HG03432 (cell line): ENCODE measurements around the gene TMEM220.
A peak's percentile ranks its signal among the peaks of the same experiment; 100 is the strongest.

Source experiments
- ATAC-seq: cut with Tn5 transposase; IDR thresholded peaks from one replicate; pipeline ENCODE4 v1.9.1; 2021; ENCODE audit warnings: mild to moderate bottlenecking, moderate library complexity; ENCODE audit not compliant: unreplicated experiment

The TMEM220 gene

DNA sequence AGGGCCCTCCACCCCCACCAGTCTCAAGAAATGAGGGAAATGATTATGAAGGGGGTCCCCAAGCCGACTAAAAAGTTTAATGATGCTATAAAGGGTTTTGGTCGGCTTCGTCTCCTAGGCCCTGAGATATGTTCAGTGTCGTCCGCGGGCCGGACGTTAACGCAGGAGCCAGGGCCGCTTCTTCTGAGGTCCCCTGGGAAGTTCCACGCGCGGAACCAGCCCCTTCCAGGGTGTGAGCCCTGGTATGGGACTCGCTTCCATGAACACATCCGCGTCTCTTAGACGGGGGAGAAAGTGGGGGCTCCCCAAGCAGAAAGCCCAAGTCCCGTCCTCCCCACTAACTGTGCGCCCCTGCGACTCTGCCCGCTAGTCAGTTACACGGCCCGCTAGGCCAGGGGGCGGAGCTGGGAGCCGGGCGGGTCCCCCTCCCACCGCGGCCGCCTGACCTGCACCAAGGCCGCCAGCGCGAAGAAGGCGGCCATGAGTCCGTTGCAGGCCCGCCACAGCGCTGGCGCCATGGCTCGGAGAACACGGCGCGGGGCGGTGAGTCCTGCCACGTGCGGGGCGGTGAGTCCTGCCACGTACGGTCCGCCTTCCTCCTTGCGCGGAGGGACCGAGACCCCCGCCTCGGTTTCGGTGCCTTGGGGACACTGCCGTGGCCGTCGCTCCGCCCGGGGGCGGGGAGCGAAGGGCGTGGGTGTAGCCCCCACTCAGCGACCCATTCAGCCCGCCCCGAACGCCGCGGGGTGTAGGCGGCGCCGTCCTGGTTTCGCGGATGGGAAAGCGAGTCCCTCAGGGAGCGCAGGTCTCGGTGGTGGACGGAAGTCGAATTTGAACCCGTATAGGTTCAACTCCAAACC, at the start of gene TMEM220:
TSS of gene TMEM220 (minus strand) at position 690 of the 860 bp plus-strand sequence. CDS start at position 518, 172 bp downstream.
- ATAC-seq = peak; percentile 87

DNA sequence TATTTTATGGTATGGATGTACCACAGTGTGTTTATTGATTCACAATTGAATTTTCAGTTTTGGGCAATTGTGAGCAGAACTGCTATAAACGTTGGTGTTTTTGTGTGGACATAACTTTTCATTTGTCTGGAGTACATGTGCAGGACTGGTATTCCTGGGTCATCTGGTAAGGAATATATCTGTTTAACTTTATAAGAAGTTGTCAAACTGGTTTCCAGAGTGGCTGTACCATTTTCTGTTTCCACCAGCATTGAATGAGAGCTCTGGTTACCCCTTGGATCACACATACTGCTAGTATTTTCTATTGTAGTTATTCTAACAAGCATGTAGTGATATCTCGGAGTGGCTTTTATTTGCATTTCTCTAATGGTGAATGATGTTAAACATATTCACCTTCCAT, 49.8 kb upstream of the TMEM220 start:
- ATAC-seq = no peak

DNA sequence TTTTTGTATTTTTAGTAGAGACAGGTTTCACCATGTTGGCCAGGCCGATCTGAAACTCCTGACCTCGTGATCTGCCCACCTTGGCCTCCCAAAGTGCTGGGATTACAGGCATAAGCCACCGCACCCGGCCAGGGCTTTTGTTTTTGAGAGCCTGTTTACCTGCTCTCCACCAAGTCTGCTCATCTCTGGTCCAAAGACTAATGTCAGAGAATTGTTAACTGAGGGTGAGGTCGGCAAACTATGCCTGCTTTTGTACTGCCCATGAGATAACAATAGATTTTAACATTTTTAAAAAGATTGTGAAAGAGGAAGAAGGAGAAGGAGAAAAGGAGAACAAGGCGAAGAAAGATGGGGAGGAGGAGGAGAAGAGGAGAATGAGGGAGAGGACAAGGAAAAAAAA, 48.1 kb upstream of the TMEM220 start:
- ATAC-seq = no peak

DNA sequence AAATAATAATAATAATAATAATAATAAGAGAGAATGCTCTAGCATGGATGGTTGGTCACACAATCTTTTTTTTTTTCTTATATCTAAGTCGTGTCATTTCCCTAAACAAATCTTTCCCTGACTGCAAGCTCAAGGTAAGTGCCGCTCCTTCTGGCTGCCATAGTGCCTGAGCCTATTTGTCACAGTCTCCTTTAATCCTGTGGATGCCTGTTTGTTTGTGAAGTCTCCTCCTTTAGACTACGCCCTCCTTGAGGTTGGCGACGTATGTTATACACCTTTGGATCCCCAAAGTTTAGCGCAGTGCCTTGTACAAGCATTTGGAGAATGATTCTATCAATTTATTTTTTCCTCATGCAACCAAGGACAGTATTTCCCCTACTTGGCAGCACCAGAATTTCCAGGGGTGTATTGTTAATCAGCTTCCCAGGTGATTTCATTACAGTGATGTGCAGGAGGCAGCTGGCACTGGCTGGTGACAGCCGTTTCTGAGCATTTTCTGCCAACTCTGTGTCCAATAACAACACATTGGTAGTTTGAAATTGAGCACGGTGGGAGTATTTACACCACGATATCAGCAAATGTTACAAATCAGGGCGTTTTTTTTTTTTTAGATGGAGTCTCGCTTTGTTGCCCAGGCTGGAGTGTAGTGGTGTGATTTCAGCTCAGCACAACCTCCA, 47.4 kb upstream of the TMEM220 start:
- ATAC-seq = no peak

DNA sequence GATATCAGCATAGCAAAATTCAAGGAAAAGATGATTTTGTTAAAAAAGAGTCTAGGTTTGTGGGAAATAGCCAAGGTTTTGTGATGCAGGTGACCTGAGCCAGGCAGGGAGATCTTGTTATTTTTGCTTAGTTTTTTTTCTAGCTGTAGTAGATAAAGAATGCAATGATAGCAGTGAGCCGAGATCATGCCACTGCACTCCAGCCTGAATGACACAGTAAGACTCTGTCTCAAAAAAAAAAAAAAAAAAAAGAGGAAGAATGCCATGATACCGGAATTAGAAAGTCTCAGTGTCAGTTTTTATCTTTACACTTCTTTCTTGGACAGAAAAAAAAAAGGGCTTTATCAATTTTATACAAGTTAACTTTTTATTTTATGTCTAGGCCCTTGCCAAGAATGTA, 46.6 kb upstream of the TMEM220 start:
- ATAC-seq = no peak

DNA sequence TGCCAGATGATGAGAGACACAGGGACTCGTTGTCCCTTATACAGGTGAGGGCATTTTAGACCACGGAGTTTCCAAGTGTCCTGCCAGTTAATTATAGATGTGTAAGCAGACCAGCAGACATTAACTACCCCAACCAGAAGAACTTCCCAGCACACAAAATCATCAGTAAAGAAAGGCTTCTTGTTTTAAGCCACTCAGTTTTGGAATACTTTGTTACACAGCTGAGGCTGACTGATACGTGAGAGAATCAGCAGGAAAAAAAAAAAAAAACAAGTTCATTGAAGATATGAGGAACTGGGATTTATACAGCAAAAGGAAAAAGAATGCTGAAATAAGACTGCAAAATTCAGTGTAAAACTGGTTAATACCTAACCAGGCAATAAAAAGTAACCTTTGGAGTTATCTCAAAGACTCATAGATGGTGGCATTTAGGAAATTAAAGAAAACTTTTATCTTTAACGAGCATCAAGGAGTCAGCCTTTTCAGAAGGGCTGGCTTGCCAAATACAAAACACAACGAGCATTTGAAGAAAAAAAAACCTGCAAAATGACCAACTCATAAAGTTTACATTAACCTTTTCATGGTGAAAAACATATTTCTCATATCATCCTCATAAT, 46.0 kb upstream of the TMEM220 start:
- ATAC-seq = no peak

DNA sequence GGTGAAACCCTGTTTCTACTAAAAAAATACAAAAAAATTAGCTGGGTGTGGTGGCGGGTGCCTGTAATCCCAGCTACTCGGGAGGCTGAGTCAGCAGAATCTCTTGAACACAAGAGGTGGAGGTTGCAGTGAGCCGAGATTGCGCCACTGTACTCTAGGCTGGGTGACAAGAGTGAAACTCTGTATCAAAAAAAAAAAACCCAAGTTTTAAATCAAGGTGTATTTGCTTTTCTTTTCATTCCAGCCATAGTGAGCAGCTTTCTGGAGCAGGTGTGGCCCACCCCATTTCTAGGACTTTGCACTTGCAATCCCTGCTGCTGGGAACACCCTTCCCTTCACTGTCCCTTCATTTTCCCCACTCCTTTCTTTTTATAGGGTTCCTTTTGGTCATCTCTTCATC, 45.2 kb upstream of the TMEM220 start:
- ATAC-seq = no peak

DNA sequence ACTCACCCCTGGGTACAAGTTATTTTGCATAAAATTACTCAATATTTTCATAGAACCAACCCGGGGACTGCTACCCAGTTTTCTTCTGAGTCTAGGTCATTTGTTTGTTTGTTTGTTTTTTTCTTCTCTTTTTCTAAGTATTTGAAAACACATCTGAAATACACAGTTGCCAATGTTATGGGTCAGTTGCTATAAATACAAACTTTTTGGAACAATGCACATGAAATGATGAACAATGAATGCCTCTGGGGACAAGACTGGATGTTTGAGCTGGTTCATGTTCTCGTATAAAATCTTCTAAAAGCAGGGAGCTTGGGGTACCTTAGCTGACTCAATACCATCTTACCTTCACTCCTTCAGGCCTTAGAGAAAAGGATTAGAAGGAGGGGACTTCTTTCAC, 43.6 kb upstream of the TMEM220 start:
- no peak for ATAC-seq

GRCh38 chr17:10772425-10773380, 42.9 kb upstream of the TMEM220 start:
- no peak for ATAC-seq

- ATAC-seq = no peak
Measured at GRCh38 chr17:10771148-10771547, 41.3 kb upstream of the TMEM220 start.

DNA sequence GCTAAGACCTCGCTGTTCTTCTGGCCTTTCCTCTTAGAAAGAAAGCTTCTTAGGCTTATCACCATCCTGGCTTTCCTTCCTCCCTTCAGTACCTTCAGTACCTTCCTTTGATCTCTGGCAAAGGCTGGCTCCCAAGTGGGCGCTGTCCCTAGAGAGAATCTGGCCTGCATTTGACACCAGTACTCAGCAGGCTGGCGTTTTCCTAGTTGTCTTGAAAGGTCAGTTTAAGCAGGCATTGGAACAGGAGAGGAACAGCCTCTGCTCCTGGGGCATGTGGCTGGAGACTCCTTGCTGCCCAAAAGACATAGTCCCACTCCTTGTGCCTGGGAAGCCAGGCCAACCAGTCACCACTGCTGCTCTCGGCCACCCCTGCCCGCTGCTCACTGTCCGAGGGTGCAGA, 40.0 kb upstream of the TMEM220 start:
- ATAC-seq = no peak

DNA sequence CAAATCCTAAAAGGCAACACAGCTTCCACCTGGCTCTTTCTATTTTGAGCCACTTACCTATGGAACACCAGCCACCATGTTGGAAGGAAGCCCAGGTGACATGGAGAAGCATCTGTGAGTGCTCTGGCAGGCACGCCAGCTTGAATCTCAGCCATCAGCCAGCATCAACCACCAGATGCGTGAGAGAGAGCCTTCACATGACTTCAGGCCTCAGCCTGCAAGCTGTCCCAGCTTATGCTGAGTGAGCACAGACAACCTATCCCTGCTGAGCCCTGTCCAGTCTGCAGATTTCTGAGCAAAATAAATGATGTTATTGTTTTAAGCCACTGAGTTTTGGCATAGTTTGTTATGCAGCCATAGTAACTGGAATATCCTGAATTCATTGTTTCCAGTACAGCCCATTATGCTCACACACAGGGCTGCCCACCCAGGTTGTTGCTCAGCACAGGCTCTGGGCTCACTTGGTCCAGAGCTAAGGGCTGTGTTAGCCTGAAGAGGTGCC, 39.0 kb upstream of the TMEM220 start:
- ATAC-seq = no peak

GRCh38 chr17:10767232-10767631, 37.4 kb upstream of the TMEM220 start:
- ATAC-seq = no peak

DNA sequence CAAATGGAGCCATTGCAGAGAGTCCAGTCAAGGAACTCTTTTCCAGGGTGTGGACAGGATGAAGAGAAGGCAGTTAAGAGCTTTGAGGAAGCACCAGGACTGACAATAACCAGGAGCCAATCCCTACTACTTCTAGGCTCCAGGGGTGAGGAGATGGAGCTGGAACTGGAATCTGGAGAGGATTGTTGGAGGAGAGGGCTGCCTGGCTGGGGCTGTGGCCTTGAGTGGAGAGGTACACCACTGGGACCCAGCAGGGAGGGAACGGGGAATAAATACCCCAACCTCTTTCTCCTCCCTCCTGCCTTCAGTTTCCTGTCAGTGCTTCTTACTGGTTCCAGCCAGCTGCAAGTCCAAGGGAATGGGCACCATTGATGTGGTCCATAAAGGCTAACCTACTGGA, 32.2 kb upstream of the TMEM220 start:
- no peak for ATAC-seq

DNA sequence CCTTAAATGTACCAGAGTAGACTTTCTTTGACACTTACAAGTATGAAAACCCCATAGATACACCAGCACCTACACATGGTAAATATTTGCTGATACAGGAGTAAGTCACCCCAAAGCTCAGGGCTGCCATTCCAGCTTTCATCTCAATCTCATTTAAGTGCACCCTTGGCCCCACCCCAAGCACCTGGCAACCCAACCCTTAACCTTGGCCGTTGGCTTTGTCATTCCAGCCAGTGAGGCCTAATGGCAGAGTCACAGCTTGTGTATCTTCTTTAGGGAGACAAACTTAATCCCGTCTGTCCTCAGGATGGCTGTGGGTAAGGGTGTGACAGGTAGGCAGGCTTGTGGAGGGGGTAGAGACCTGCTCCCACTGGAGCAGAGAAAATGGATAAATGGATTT, 31.5 kb upstream of the TMEM220 start:
- no peak for ATAC-seq

GRCh38 chr17:10758062-10758461, 28.2 kb upstream of the TMEM220 start:
- no peak for ATAC-seq

- ATAC-seq = no peak
Measured at GRCh38 chr17:10757647-10758046, 27.8 kb upstream of the TMEM220 start.

- ATAC-seq = no peak
Measured at GRCh38 chr17:10757067-10757466, 27.2 kb upstream of the TMEM220 start.

- ATAC-seq = no peak
Measured at GRCh38 chr17:10756619-10757018, 26.8 kb upstream of the TMEM220 start.

- ATAC-seq = no peak
Measured at GRCh38 chr17:10756185-10756584, 26.4 kb upstream of the TMEM220 start.
